DND-41 (cell line): ENCODE measurements around the gene OLA1.

Source experiments
- ATAC-seq: fragments of 200-7000 bp; cut with Tn5 transposase; 3 replicates; pipeline ENCODE4 v1.9.1; 2021; ENCODE audit warnings: low read depth; ENCODE audit not compliant: insufficient read depth
- DNase-seq: peaks from one replicate; pipeline ENCODE4 v3.0.0-alpha.2; 2020
- H2AFZ ChIP-seq: 2 replicates; pipeline ENCODE4 v1.6.0; 2012; ENCODE audit warnings: low read depth, low read length
- H3K27ac ChIP-seq: 2 replicates; pipeline ENCODE4 v1.5.1; 2012; ENCODE audit warnings: low read length, inconsistent platforms
- H3K27me3 ChIP-seq: fragments of 200-600 bp; sonication (generic); 2 replicates; pipeline ENCODE4 v1.6.0; 2012; ENCODE audit warnings: low read length, mild to moderate bottlenecking, inconsistent platforms; ENCODE audit not compliant: insufficient read depth, poor library complexity
- H3K36me3 ChIP-seq: 2 replicates; pipeline ENCODE4 v1.5.1; 2012; ENCODE audit warnings: low read length, inconsistent platforms; ENCODE audit not compliant: insufficient read depth
- H3K4me1 ChIP-seq: 2 replicates; pipeline ENCODE4 v1.5.1; 2012; ENCODE audit warnings: mild to moderate bottlenecking, low read length; ENCODE audit not compliant: insufficient read depth
- H3K4me2 ChIP-seq: 2 replicates; pipeline ENCODE4 v1.6.0; 2012; ENCODE audit warnings: mild to moderate bottlenecking, moderate library complexity, low read length, inconsistent platforms; ENCODE audit not compliant: insufficient read depth
- H3K4me3 ChIP-seq, 2 experiments: fragments of 200-600 bp in 1 of 2; shearing (Covaris generic) in 1 of 2; 2 replicates each; pipeline ENCODE4 v1.5.1; 2012 to 2016; ENCODE audit warnings: inconsistent platforms in 2 of 2, low read length in 2 of 2, mild to moderate bottlenecking in 2 of 2, low read depth in 1 of 2, moderate library complexity in 1 of 2
- H3K79me2 ChIP-seq: 2 replicates; pipeline ENCODE4 v1.6.0; 2012; ENCODE audit warnings: low read length, inconsistent platforms; ENCODE audit not compliant: insufficient read depth
- H3K9ac ChIP-seq: 2 replicates; pipeline ENCODE4 v1.6.0; 2012; ENCODE audit warnings: low read depth, mild to moderate bottlenecking, inconsistent platforms, low read length, moderate library complexity
- H3K9me3 ChIP-seq: 2 replicates; pipeline ENCODE4 v1.5.1; 2012; ENCODE audit warnings: low read length, moderate library complexity, mild to moderate bottlenecking, inconsistent platforms; ENCODE audit not compliant: insufficient read depth, severe bottlenecking
- H4K20me1 ChIP-seq: 2 replicates; pipeline ENCODE4 v1.6.0; 2012; ENCODE audit warnings: low read length; ENCODE audit not compliant: insufficient read depth
- CTCF ChIP-seq: IDR thresholded peaks from 2 replicates; pipeline ENCODE4 v1.5.1; 2012; ENCODE audit warnings: borderline replicate concordance, low read length, moderate library complexity, mild to moderate bottlenecking; ENCODE audit not compliant: poor library complexity, severe bottlenecking; ENCODE audit errors: extremely low read depth
- EZH2 ChIP-seq: IDR thresholded peaks from 3 replicates; pipeline ENCODE4 v1.6.1; 2012; ENCODE audit warnings: borderline replicate concordance, low read depth, mild to moderate bottlenecking, moderate library complexity, low read length, inconsistent platforms; ENCODE audit not compliant: severe bottlenecking

Gene OLA1

GRCh38 chr2:174083843-174084458 lies 164.4 kb downstream of the OLA1 start:
- Histone ChIP-seq H3K27ac (no peak overlapping the region), H3K4me1 (no peaks in the 10 kb centered on the region), H3K4me2 (no peak overlapping the region), H3K9ac (no peak overlapping the region), H4K20me1 (no peaks in the 10 kb centered on the region), H3K9me3 (no peaks in the 10 kb centered on the region), H3K36me3 (peaks cover 16% of the 10 kb centered on the region; the same call in 1 of the 2 replicates), H3K27me3 (no peaks in the 10 kb centered on the region), H3K4me3 (no peak overlapping the region), H3K79me2 (no peaks in the 10 kb centered on the region), H2AFZ (no peak overlapping the region)
- TF ChIP-seq CTCF (no peak), EZH2 (no peak)
- DNase-seq (no peak), ATAC-seq (no peak)

DNA sequence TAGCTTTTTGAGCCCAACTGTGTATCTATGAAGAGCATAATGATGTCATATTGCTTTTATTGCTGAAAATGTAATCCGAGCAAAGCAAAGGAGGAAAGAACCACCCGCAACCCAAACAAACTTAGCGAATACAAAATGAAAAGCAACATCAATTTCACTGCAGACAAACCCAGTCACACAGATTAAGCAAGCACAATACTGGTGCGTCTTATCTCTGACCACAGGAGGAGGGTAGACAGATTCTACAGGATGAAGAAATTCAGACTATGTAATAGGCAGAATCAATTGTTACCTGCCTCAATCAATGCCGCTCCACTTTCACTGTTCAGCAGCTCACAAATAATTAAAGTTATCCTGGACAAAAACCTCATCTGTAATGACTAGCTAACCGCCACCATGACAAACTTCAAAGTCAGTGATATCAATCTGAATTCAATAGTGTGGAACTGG lies 167.6 kb downstream of the OLA1 start:
- Histone ChIP-seq H3K4me3 (no peak overlapping the region), H2AFZ (no peak overlapping the region), H3K4me2 (no peak overlapping the region), H4K20me1 (no peaks in the 10 kb centered on the region), H3K36me3 (peaks cover 22% of the 10 kb centered on the region; the same call in 1 of the 2 replicates), H3K9ac (no peak overlapping the region), H3K79me2 (no peaks in the 10 kb centered on the region), H3K9me3 (no peaks in the 10 kb centered on the region), H3K27me3 (no peaks in the 10 kb centered on the region), H3K4me1 (no peaks in the 10 kb centered on the region), H3K27ac (no peak overlapping the region)
- no peak for TF ChIP-seq CTCF
- no peak for TF ChIP-seq EZH2
- no peak for DNase-seq
- ATAC-seq, result no peak

GRCh38 chr2:174078275-174078674 lies 170.1 kb downstream of the OLA1 start:
- H3K4me3 ChIP-seq, result no peak overlapping the region
- DNase-seq, result no peak
- no peaks in the 10 kb centered on the region for H4K20me1 ChIP-seq
- H3K79me2 ChIP-seq, result no peaks in the 10 kb centered on the region
- no peaks in the 10 kb centered on the region for H3K9me3 ChIP-seq
- no peak overlapping the region for H3K9ac ChIP-seq
- H2AFZ ChIP-seq, result no peak overlapping the region
- no peak overlapping the region for H3K4me2 ChIP-seq
- ATAC-seq, result no peak
- H3K27ac ChIP-seq, result no peak overlapping the region
- no peak for TF ChIP-seq EZH2
- peak; percentile 39 for TF ChIP-seq CTCF
- H3K4me1 ChIP-seq, result no peaks in the 10 kb centered on the region
- H3K27me3 ChIP-seq, result no peaks in the 10 kb centered on the region
- peaks cover 30% of the 10 kb centered on the region; the same call in 1 of the 2 replicates for H3K36me3 ChIP-seq
